K562 (cell line): ENCODE data around the gene SERTAD4. TPM values are rescaled to one million over a fixed set of nuclear protein-coding genes. Genes with fewer than 3 reads are reported as not detected.

ENCODE experiments used
- ATAC-seq: fragments of 200-7000 bp; cut with Tn5 transposase; 3 replicates; pipeline ENCODE4 v1.9.1; 2020; ENCODE audit warnings: moderate library complexity
- BruUV-seq: library from RNA; stranded (reverse); fragments of 400-500 nt; replicated peaks from 2 replicates; lab custom pipeline; 2021; lab: Mats Ljungman, UMichigan
- CTCF ChIA-PET: fragments of 300-600 bp; formaldehyde crosslinking; extraction: SDS; loops from one replicate; lab custom pipeline; 2021; ENCODE audit warnings: low intra/inter-chr PET ratio; lab: Yijun Ruan, JAX
- POLR2A ChIA-PET: fragments of 300-600, 350-650 bp; sonication (Branson Sonifier 250); formaldehyde crosslinking; extraction: SDS; loops from one replicate; lab custom pipeline; 2021; ENCODE audit warnings: antibody characterized with exemption, inconsistent platforms; lab: Yijun Ruan, JAX
- DNase-seq, 4 experiments: peaks; one replicate each; pipeline versions ENCODE4 v3.0.0 to v3.0.0-alpha.2; 2011 to 2018; ENCODE audit warnings: low spot score in 3 of 4, mixed read lengths in 3 of 4; ENCODE audit errors: extremely low read depth in 1 of 4
- FAIRE-seq: peaks from 2 replicates; lab custom pipeline; 2011; peaks lifted over from hg19 to GRCh38; lab: Jason Lieb, UNC
- H2AFZ ChIP-seq: 2 replicates; pipeline ENCODE4 v1.6.0; 2011; ENCODE audit warnings: low read depth, low read length, control low read depth, inconsistent platforms
- H3K27ac ChIP-seq: fragments of 200-600 bp; 3 replicates; pipeline ENCODE4 v1.8.0; 2011; ENCODE audit warnings: low read depth, mild to moderate bottlenecking, control low read depth, inconsistent platforms, low read length, moderate library complexity, mixed read lengths; ENCODE audit errors: extremely low read depth
- H3K27me3 ChIP-seq, 2 experiments: fragments of 300-600 bp in 1 of 2; 2 replicates in 1 of 2; 3 replicates in 1 of 2; pipeline versions ENCODE4 v1.6.0 to v1.8.0; 2011; ENCODE audit warnings: inconsistent platforms in 2 of 2, low read length in 2 of 2, mild to moderate bottlenecking in 1 of 2, mixed read lengths in 1 of 2, moderate library complexity in 1 of 2; ENCODE audit not compliant: control insufficient read depth in 2 of 2, insufficient read depth in 2 of 2
- H3K36me3 ChIP-seq: fragments of 300-600 bp; 3 replicates; pipeline ENCODE4 v1.8.0; 2011; ENCODE audit warnings: mild to moderate bottlenecking, low read length, inconsistent platforms; ENCODE audit not compliant: control insufficient read depth, insufficient read depth
- H3K4me1 ChIP-seq, 2 experiments: fragments of 200-600 bp in 1 of 2; replicated peaks in 1 of 2; 2 replicates in 1 of 2; 3 replicates in 1 of 2; pipeline versions ENCODE4 v1.5.1 to v1.8.0; 2011; ENCODE audit warnings: inconsistent platforms in 2 of 2, low read length in 2 of 2, mild to moderate bottlenecking in 1 of 2, mixed read lengths in 1 of 2, moderate library complexity in 1 of 2; ENCODE audit not compliant: control insufficient read depth in 2 of 2, insufficient read depth in 2 of 2
- H3K4me2 ChIP-seq: 2 replicates; pipeline ENCODE4 v1.6.1; 2011; ENCODE audit warnings: low read length, control low read depth, inconsistent platforms, mixed read lengths; ENCODE audit not compliant: insufficient read depth
- H3K4me3 ChIP-seq: fragments of 200-600 bp; sonication (generic), shearing (Covaris generic); 2 replicates; pipeline ENCODE4 v1.5.1; 2016; ENCODE audit warnings: control low read depth, inconsistent platforms
- H3K79me2 ChIP-seq: fragments of 200-600 bp; 3 replicates; pipeline ENCODE4 v1.8.0; 2011; ENCODE audit warnings: low read length, inconsistent platforms; ENCODE audit not compliant: control insufficient read depth, insufficient read depth
- H3K9ac ChIP-seq, 2 experiments: 2 replicates each; pipeline versions ENCODE4 v1.6.0 to v1.6.1; 2011; ENCODE audit warnings: low read depth in 2 of 2, low read length in 2 of 2, control low read depth in 1 of 2, inconsistent platforms in 1 of 2, mild to moderate bottlenecking in 1 of 2, mixed read lengths in 1 of 2; ENCODE audit not compliant: insufficient read depth in 1 of 2
- H3K9me1 ChIP-seq: one replicate; pipeline ENCODE4 v1.6.0; 2011; ENCODE audit warnings: inconsistent platforms, mild to moderate bottlenecking, low read length, moderate library complexity; ENCODE audit not compliant: control insufficient read depth, insufficient read depth
- H3K9me3 ChIP-seq: replicated peaks from 2 replicates; pipeline ENCODE4 v1.5.1; 2011; ENCODE audit warnings: low read depth, low read length, inconsistent platforms; ENCODE audit not compliant: control insufficient read depth, insufficient read depth
- H4K20me1 ChIP-seq: replicated peaks from 2 replicates; pipeline ENCODE4 v1.6.1; 2011; ENCODE audit warnings: low read length, inconsistent platforms, mixed read lengths; ENCODE audit not compliant: control insufficient read depth, insufficient read depth
- KDM2B ChIP-seq: fragments of 250-450 bp; sonication (Bioruptor Pico); IDR thresholded peaks from 2 replicates; pipeline ENCODE4 v1.8.0; 2021; ENCODE audit warnings: mild to moderate bottlenecking, moderate library complexity
- KLF13 ChIP-seq: fragments of 450-650 bp; IDR thresholded peaks from 2 replicates; pipeline ENCODE4 v1.6.1; 2016; ENCODE audit warnings: missing genetic modification characterization, low read depth, mild to moderate bottlenecking, missing compliant biosample characterization, moderate library complexity, borderline replicate concordance
- MEIS2 ChIP-seq: fragments of 450-650 bp; IDR thresholded peaks from 2 replicates; pipeline ENCODE4 v1.6.1; 2014; ENCODE audit warnings: mild to moderate bottlenecking; ENCODE audit not compliant: partially characterized antibody
- MTA2 ChIP-seq: fragments of 450-650 bp; IDR thresholded peaks from 2 replicates; pipeline ENCODE4 v1.6.1; 2016; ENCODE audit warnings: low read depth
- RFX5 ChIP-seq: IDR thresholded peaks from 2 replicates; pipeline ENCODE4 v1.6.1; 2011; ENCODE audit warnings: low read depth, mild to moderate bottlenecking, improper control_type of control experiment, low read length
- TAF1 ChIP-seq: IDR thresholded peaks from 2 replicates; pipeline ENCODE4 v1.6.1; 2011; ENCODE audit warnings: mild to moderate bottlenecking, low read length, moderate library complexity; ENCODE audit not compliant: insufficient read depth, control insufficient read depth, severe bottlenecking; ENCODE audit errors: extremely low read depth
- ZNF121 ChIP-seq: sonication (generic); formaldehyde crosslinking; conservative IDR thresholded peaks from 2 replicates; pipeline ENCODE4 v1.8.0; 2022; ENCODE audit warnings: missing genetic modification reagents
- ZNF263 ChIP-seq: sonication (generic); formaldehyde crosslinking; IDR thresholded peaks from 2 replicates; pipeline ENCODE4 v1.8.0; 2022; ENCODE audit warnings: mild to moderate bottlenecking, missing genetic modification reagents, borderline replicate concordance
- WGBS: fragments of 100-300 bp; shearing (Covaris generic); methylation state at CpG from one replicate; pipeline ENCODE4 v1.1.6; 2016; ENCODE audit warnings: low coverage, mixed read lengths; ENCODE audit not compliant: insufficient coverage; ENCODE audit errors: missing lambda C conversion rate; 5-methylcytosine and 5-hydroxymethylcytosine counted together
- in situ Hi-C: fragments of 300-500 bp; cut with MboI; formaldehyde crosslinking; loops from 4 replicates; pipeline ENCODE4 v1.15.0; 2018; ENCODE audit warnings: inconsistent platforms, mixed read lengths
- intact Hi-C: fragments of 100-400 bp; cut with micrococcal nuclease; formaldehyde crosslinking; loops from 2 replicates; pipeline ENCODE4 v1.14.2; 2022
- polyA plus RNA-seq, 8 experiments: library from polyadenylated mRNA; depleted of rRNA in 4 of 8; stranded (reverse) in 5 of 8; unstranded in 3 of 8; fragments of >200 nt; fragmentation: Nextera tagmentation in 2 of 8; fragmentation: Illumina TruSeq in 1 of 8; extraction: Ambion mirVana in 2 of 8; extraction: Trizol in 1 of 8; gene quantifications; 2 replicates each; pipeline versions ENCODE4 v1.2.1 to v1.2.3, GENCODE V29; 2011 to 2014; ENCODE audit warnings: inconsistent platforms in 1 of 8, missing spikeins in 1 of 8
- total RNA-seq, 7 experiments: library from RNA; depleted of rRNA in 6 of 7; stranded (reverse); fragments of >200 nt in 6 of 7; fragmentation: Illumina TruSeq in 2 of 7; extraction: Trizol in 2 of 7; gene quantifications; 2 replicates each; pipeline versions ENCODE4 v1.2.1 to v1.2.3, GENCODE V29; 2011 to 2021; ENCODE audit warnings: low replicate concordance in 1 of 7
- TF ChIP-seq, protein P1 (sequence below), 2 experiments: IDR thresholded peaks in 1 of 2; conservative IDR thresholded peaks in 1 of 2; 2 replicates each; pipeline ENCODE4 v1.6.1; 2016; ENCODE audit warnings: low read depth in 2 of 2, mild to moderate bottlenecking in 1 of 2, missing compliant biosample characterization in 1 of 2, missing genetic modification characterization in 1 of 2, moderate library complexity in 1 of 2
- TF ChIP-seq, protein P2 (sequence below), 3 experiments: IDR thresholded peaks in 2 of 3; conservative IDR thresholded peaks in 1 of 3; 2 replicates each; pipeline ENCODE4 v1.5.1; 2011 to 2012; ENCODE audit warnings: low read length in 3 of 3, mild to moderate bottlenecking in 3 of 3, control low read depth in 2 of 3, improper control_type of control experiment in 1 of 3, inconsistent platforms in 1 of 3, low read depth in 1 of 3, mixed read lengths in 1 of 3, moderate library complexity in 1 of 3; ENCODE audit not compliant: insufficient read depth in 2 of 3
- TF ChIP-seq, protein P3 (sequence below): fragments of 450-650 bp; formaldehyde crosslinking; IDR thresholded peaks from 2 replicates; pipeline ENCODE4 v1.4.0; 2022; ENCODE audit warnings: mild to moderate bottlenecking, moderate library complexity
- TF ChIP-seq, protein P4 (sequence below): sonication (generic); IDR thresholded peaks from 2 replicates; pipeline ENCODE4 v1.6.1; 2016

The SERTAD4 gene
- total and polyA plus RNA-seq, 9 of the 15 experiments (the other 6 are each of a cell fraction or from before 2014, with no cell fraction given) = not detected

DNA sequence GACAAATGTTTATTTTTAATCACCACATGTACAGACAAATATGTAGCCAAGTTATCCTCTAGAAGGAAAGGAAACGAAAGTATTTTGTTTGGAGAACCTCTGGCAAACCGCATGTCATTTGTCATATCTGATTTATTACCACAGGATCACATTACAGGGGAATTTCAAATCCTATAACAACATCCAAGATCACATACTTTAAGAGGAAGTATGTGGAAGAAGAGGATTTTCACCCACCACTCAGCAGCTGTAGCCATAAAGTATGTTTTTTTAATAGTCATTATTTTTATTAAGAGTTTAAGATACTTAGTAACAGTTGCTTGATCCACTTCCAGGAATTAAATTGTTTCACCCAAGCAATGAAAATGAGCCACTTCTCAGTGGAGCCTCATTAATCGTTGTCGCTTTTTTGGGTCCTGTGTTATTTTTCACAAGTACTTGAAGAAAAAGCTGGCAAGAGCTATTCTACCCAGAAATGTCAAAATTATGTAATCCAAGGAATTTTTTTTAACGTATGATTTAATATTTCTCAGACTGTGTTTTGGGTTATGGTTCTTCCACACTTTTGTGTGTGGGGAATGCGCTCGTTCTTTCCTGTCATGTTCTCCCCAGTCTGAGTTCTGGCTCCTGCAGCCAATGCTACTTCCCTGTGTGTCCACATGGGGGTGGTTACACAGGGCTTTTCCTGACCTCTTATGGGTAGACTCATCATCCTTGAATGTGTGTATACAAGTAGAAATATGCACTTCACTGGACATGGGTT, 6.9 kb downstream of the SERTAD4 start:
- Histone ChIP-seq H3K9me3 (no peaks in the 10 kb centered on the region), H3K9me1 (no peaks in the 10 kb centered on the region), H3K27ac (no peak overlapping the region), H3K79me2 (no peaks in the 10 kb centered on the region), H4K20me1 (no peaks in the 10 kb centered on the region), H3K4me2 (no peak overlapping the region), H3K36me3 (no peaks in the 10 kb centered on the region), H3K4me3 (no peak overlapping the region), H3K4me1 (peaks cover 0 to 3% of the 10 kb centered on the region in 2 experiments; a peak in 3 of 5 replicates), H3K9ac (no peak overlapping the region), H2AFZ (no peak overlapping the region), H3K27me3 (peaks cover 1 to 3% of the 10 kb centered on the region in 2 experiments; a peak in 4 of 5 replicates)
- DNase-seq = peak in 2 of 4 experiments; percentile 18 to 26
- FAIRE-seq = peak; percentile 46
- 3% methylated on average over 7 of the region's 7 CpGs for WGBS
- no TSS peak for BruUV-seq
- in situ Hi-C loops (no loop called here), intact Hi-C loops (no loop called here)
- POLR2A ChIA-PET = no interaction called here
- CTCF ChIA-PET = interaction anchor here (0.5 kb wide), 1 partner anchor 102 kb away, joined by 4 read pairs; no protein-coding TSS in a partner anchor
- peak; percentile 78 for ATAC-seq
- TF ChIP-seq KLF13 = no peak
- TF ChIP-seq MTA2 = no peak
- TF ChIP-seq, protein P1, sequence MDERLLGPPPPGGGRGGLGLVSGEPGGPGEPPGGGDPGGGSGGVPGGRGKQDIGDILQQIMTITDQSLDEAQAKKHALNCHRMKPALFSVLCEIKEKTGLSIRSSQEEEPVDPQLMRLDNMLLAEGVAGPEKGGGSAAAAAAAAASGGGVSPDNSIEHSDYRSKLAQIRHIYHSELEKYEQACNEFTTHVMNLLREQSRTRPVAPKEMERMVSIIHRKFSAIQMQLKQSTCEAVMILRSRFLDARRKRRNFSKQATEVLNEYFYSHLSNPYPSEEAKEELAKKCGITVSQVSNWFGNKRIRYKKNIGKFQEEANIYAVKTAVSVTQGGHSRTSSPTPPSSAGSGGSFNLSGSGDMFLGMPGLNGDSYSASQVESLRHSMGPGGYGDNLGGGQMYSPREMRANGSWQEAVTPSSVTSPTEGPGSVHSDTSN (CRISPR knock-in tag; IDR thresholded peaks at IDR 0.05; ENCODE audit: low read depth) = no peak
- TF ChIP-seq, protein P1 (tag; conservative IDR thresholded peaks at IDR 0.05; ENCODE audit: low read depth) = peak; percentile 61
- TF ChIP-seq, protein P2, sequence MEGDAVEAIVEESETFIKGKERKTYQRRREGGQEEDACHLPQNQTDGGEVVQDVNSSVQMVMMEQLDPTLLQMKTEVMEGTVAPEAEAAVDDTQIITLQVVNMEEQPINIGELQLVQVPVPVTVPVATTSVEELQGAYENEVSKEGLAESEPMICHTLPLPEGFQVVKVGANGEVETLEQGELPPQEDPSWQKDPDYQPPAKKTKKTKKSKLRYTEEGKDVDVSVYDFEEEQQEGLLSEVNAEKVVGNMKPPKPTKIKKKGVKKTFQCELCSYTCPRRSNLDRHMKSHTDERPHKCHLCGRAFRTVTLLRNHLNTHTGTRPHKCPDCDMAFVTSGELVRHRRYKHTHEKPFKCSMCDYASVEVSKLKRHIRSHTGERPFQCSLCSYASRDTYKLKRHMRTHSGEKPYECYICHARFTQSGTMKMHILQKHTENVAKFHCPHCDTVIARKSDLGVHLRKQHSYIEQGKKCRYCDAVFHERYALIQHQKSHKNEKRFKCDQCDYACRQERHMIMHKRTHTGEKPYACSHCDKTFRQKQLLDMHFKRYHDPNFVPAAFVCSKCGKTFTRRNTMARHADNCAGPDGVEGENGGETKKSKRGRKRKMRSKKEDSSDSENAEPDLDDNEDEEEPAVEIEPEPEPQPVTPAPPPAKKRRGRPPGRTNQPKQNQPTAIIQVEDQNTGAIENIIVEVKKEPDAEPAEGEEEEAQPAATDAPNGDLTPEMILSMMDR (IDR thresholded peaks at IDR 0.05 in 2 of 3, conservative IDR thresholded peaks at IDR 0.05 in 1 of 3; ENCODE audit: insufficient read depth in 2 of 3, low read depth in 1 of 3, low read length in 3 of 3) = peak; percentile 11 to 40 (median 39); a peak in 3 of 6 replicates
- TF ChIP-seq TAF1 = no peak
- TF ChIP-seq MEIS2 = peak; percentile 64
- TF ChIP-seq, protein P3, sequence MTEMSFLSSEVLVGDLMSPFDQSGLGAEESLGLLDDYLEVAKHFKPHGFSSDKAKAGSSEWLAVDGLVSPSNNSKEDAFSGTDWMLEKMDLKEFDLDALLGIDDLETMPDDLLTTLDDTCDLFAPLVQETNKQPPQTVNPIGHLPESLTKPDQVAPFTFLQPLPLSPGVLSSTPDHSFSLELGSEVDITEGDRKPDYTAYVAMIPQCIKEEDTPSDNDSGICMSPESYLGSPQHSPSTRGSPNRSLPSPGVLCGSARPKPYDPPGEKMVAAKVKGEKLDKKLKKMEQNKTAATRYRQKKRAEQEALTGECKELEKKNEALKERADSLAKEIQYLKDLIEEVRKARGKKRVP (CRISPR knock-in tag) = no peak
- TF ChIP-seq, protein P4, sequence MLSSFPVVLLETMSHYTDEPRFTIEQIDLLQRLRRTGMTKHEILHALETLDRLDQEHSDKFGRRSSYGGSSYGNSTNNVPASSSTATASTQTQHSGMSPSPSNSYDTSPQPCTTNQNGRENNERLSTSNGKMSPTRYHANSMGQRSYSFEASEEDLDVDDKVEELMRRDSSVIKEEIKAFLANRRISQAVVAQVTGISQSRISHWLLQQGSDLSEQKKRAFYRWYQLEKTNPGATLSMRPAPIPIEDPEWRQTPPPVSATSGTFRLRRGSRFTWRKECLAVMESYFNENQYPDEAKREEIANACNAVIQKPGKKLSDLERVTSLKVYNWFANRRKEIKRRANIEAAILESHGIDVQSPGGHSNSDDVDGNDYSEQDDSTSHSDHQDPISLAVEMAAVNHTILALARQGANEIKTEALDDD = no peak
- TF ChIP-seq KDM2B (CRISPR knock-in tag) = no peak
- no peak for TF ChIP-seq ZNF263
- TF ChIP-seq ZNF121 (CRISPR knock-in tag) = no peak
- no peak for TF ChIP-seq RFX5
